ENCODE data around the gene ARIH2. TPM values are rescaled to one million over a fixed set of nuclear protein-coding genes. Genes with fewer than 3 reads are reported as not detected.
"Not testable (repeated sequence)": the region's sequence is repeated elsewhere in the genome, so short reads cannot be mapped to it uniquely, and the experiment has no call there.

Gene ARIH2
- total and polyA plus RNA-seq, 2 experiments from 2014 or later, result 78.1 to 116 TPM

- H3K36me3 ChIP-seq, result no peaks in the 10 kb centered on the region
- H3K4me1 ChIP-seq (ENCODE audit: low read depth), result no peaks in the 10 kb centered on the region
- H3K9me3 ChIP-seq (ENCODE audit: low read depth), result no peaks in the 10 kb centered on the region
- no peak for TF ChIP-seq CTCF (IDR thresholded peaks at IDR 0.05; ENCODE audit: low read depth, low read length)
- no peak overlapping the region for H3K4me3 ChIP-seq
- H3K27me3 ChIP-seq, result no peaks in the 10 kb centered on the region
- no peak overlapping the region for H3K27ac ChIP-seq
- no peak for DNase-seq (ENCODE audit: low read depth in 1 of 2, low spot score in 1 of 2)
Measured at GRCh38 chr3:49005998-49006397, 87.4 kb downstream of the ARIH2 start.

- Histone ChIP-seq H3K9me3 (ENCODE audit: low read depth) (no peaks in the 10 kb centered on the region), H3K4me3 (peak overlapping the region; percentile 84), H3K27me3 (no peaks in the 10 kb centered on the region), H3K27ac (peak overlapping the region; percentile 77), H3K36me3 (no peaks in the 10 kb centered on the region), H3K4me1 (ENCODE audit: low read depth) (no peaks in the 10 kb centered on the region)
- DNase-seq (ENCODE audit: low read depth in 1 of 2, low spot score in 1 of 2), result peak; percentile 27 to 72
- no peak for TF ChIP-seq CTCF (IDR thresholded peaks at IDR 0.05; ENCODE audit: low read depth, low read length)
Measured at GRCh38 chr3:49006408-49007067, 87.9 kb downstream of the ARIH2 start.

- Histone ChIP-seq H3K9me3 (ENCODE audit: low read depth) (no peaks in the 10 kb centered on the region), H3K27ac (peak within 1 kb of the TSS; percentile 94), H3K36me3 (peaks cover 4% of the 10 kb centered on the region), H3K27me3 (no peaks in the 10 kb centered on the region), H3K4me1 (ENCODE audit: low read depth) (no peaks in the 10 kb centered on the region), H3K4me3 (peak within 1 kb of the TSS; percentile 84)
- peak; percentile 99 for DNase-seq (ENCODE audit: low read depth in 1 of 2, low spot score in 1 of 2)
- peak; percentile 43 for TF ChIP-seq CTCF (IDR thresholded peaks at IDR 0.05; ENCODE audit: low read depth, low read length)
Measured at GRCh38 chr3:49007068-49007770, 88.6 kb downstream of the ARIH2 start, which contains the start of gene WDR6. TSS of gene WDR6 (plus strand) at chr3:49007391. CDS start at chr3:49007432, 41 bp downstream.

- peak overlapping the region; percentile 94 for H3K27ac ChIP-seq
Measured at GRCh38 chr3:49007771-49008528, 89.3 kb downstream of the ARIH2 start.

GRCh38 chr3:49008627-49009026, 90.0 kb downstream of the ARIH2 start:
- peaks cover 11% of the 10 kb centered on the region for H3K36me3 ChIP-seq
- not testable (repeated sequence) for H3K4me3 ChIP-seq; H3K4me1 ChIP-seq (ENCODE audit: low read depth); H3K9me3 ChIP-seq (ENCODE audit: low read depth); DNase-seq (ENCODE audit: low read depth in 1 of 2, low spot score in 1 of 2); H3K27me3 ChIP-seq
- H3K27ac ChIP-seq, result peak overlapping the region; percentile 62

More at GRCh38 chr3:49007771-49008528, 89.3 kb downstream of the ARIH2 start:
- Histone ChIP-seq H3K4me3 (peak overlapping the region; percentile 84), H3K9me3 (ENCODE audit: low read depth) (no peaks in the 10 kb centered on the region), H3K4me1 (ENCODE audit: low read depth) (no peaks in the 10 kb centered on the region), H3K36me3 (peaks cover 4% of the 10 kb centered on the region), H3K27me3 (no peaks in the 10 kb centered on the region)
- DNase-seq (ENCODE audit: low read depth in 1 of 2, low spot score in 1 of 2), result peak; percentile 88 to 92
- no peak for TF ChIP-seq CTCF (IDR thresholded peaks at IDR 0.05; ENCODE audit: low read depth, low read length)
